Stromal cell of bone marrow (primary cell): ENCODE results near the gene DNM2.

ENCODE experiments used
- DNase-seq: peaks from one replicate; pipeline ENCODE4 v3.0.0-alpha.2; 2012; ENCODE audit warnings: low read depth

DNM2 gene

GRCh38 chr19:10691178-10691881, 26.5 kb upstream of the DNM2 start:
- no peak for DNase-seq

DNA sequence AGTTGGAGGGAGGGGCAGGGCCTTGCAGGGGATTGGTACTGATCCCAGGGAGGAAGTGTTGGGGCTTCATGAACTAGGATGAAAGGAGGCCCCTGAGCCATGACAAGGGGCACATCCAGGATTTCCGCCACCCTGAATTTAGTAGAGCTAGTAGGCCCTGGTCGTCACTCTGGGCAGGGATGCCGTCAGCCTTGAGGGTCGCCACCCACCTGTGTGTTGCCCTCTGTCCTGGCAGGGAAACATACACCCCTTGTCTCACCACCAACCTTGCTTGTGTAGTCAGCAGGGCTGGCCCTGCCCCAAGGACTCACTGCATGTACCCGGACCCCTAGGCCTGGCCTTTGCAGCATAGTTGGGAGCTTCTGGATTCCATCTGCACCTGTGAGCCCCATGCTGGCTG, 26.0 kb upstream of the DNM2 start:
- no peak for DNase-seq

GRCh38 chr19:10692673-10693264, 25.1 kb upstream of the DNM2 start:
- DNase-seq, result no peak

GRCh38 chr19:10694706-10695307, 23.1 kb upstream of the DNM2 start:
- DNase-seq, result no peak

DNA sequence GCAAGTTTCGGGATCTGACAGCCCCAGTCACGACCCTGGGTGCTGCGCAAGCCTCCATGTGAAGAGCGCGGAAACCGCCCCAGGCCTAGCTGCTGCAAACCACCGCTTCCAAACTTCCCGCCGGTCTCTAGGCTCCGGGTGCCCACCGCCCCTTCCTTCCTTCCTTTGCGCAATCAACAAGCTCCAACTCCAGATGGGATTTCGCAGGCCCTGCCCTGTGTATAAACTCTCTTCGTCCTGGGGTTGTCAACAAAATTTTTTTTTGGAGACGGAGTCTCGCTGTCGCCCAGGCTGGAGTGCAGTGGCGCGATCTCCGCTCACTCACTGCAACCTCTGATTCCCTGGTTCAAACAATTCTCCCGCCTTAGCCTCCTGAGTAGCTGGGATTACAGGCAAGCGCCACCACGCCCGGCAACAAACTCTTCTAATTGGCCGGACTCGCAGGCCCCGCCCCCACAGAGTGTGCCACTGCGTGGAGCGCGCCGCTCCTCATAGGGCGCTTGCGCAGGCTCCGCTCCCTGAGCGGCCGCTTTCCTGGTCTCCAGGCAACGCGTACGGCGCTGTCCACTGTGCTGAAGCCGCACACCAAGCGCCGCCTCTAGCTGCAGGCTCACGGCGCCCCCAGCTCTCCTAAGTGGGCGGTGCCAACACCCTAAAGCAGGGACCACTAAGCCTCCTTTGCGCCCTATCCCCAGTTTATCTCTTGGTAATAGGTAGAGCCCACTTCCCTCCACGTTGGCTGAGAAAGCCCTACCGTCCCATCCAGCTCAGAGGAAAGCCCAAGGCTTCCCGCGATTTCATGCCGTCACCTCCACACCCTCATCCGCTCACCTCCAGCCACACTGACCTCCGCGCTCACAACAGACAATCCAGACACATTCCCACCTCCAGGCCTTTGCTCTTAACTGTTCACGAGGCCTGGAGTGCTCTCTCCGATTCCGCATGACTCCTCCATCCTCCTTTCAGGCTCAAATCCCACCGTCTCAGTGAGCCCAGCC, 22.2 kb upstream of the DNM2 start:
- peak; percentile 86 for DNase-seq

- DNase-seq, result no peak
Observed at GRCh38 chr19:10699650-10700335, 18.1 kb upstream of the DNM2 start.

DNA sequence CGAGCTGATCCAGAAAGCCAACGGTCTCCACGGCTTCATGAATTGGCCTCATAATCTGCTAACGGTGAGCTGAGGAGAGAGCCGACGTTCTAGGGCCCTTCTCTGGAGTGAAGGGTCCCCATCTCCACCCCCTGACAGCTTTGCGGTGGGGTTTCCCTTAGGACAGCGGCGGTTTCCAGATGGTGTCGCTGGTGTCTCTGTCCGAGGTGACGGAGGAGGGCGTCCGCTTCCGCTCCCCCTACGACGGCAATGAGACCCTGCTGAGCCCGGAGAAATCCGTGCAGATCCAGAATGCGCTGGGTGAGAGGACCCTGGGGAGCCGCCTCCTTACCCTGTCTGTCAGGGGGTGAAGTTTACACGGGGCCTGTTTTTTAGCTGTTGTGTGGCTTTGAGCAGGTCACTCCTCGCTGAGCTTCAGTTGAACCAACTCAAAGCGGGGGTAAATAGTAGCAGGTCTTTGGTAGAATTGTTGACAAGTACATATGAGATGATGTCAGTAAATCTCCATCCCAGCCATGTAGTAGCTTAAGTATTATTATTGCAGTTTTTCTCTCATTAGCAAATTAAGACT, 15.8 kb upstream of the DNM2 start:
- no peak for DNase-seq

- no peak for DNase-seq
Observed at GRCh38 chr19:10706990-10707389, 10.9 kb upstream of the DNM2 start.

- DNase-seq, result no peak
Observed at GRCh38 chr19:10707440-10707839, 10.4 kb upstream of the DNM2 start.

DNA sequence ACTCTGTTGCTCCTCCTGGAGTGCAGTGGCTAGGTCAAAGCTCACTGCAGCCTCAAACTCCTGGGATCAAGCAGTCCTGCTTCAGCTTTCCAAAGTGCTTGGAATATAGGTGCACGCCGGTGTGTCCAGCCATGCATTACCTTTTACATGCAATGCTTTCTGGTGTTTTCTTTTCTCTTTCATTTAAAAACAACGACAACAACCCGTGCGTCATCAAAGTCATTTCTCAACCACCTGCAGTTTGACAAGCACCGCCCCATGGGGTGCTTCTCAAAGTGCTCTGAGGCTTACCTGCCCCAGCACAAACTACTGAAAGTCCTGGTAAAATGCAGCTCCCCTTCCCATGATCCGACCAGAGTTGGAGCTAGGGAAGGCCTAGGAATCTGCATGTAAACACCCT, 9.6 kb upstream of the DNM2 start:
- DNase-seq, result no peak

DNA sequence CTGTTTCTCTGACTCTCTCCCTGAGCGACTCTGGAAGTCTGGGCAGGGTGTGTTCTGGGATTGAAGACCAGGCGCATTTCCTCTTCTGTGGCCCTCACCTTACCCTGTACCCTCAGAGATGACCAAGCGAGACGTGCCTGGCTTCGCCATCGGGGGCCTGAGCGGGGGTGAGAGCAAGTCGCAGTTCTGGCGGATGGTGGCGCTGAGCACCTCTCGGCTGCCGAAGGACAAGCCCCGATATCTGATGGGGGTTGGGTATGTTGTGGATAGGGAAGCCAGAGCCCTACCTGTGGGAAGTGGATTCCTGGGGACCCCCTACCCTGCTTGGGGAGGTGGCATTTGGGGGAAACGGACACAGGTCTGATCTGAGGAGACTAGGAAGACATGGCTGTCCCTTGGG, 5.8 kb upstream of the DNM2 start:
- no peak for DNase-seq

GRCh38 chr19:10712754-10713153, 5.1 kb upstream of the DNM2 start:
- DNase-seq, result no peak

DNA sequence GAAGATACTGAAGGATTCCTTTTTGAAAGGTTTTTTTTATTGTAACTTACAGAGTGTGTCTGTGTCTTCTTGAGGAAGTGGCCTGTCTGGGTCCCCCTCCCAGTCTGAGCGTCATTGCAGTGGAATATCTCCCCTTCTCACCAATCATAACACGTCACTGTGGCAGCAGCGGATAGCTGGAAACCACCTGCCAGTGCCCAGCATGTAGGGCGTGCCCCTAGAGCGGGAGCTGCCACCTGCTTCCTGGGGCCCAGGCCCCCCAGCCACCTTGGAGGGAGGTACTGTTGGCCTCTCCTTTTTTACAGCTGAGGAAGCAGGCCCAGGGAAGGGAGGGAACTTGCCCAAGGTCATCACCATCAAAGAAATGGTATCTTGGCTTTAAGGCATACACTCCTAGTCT, 4.6 kb upstream of the DNM2 start:
- DNase-seq, result no peak

DNA sequence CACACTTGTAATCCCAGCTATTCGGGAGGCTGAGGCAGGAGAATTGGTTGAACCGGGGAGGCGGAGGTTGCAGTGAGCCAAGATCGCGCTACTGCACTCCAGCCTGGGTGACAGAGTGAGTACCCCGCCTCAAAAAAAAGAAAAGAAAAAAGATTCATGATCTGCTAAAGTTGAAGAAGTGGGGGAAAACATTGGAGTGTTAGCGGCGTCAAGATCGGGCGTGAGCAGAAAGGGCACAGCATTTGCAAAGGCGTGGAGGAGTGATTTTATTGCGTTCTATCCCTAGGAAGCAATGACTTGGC, 874 bp upstream of the DNM2 start:
- no peak for DNase-seq

DNA sequence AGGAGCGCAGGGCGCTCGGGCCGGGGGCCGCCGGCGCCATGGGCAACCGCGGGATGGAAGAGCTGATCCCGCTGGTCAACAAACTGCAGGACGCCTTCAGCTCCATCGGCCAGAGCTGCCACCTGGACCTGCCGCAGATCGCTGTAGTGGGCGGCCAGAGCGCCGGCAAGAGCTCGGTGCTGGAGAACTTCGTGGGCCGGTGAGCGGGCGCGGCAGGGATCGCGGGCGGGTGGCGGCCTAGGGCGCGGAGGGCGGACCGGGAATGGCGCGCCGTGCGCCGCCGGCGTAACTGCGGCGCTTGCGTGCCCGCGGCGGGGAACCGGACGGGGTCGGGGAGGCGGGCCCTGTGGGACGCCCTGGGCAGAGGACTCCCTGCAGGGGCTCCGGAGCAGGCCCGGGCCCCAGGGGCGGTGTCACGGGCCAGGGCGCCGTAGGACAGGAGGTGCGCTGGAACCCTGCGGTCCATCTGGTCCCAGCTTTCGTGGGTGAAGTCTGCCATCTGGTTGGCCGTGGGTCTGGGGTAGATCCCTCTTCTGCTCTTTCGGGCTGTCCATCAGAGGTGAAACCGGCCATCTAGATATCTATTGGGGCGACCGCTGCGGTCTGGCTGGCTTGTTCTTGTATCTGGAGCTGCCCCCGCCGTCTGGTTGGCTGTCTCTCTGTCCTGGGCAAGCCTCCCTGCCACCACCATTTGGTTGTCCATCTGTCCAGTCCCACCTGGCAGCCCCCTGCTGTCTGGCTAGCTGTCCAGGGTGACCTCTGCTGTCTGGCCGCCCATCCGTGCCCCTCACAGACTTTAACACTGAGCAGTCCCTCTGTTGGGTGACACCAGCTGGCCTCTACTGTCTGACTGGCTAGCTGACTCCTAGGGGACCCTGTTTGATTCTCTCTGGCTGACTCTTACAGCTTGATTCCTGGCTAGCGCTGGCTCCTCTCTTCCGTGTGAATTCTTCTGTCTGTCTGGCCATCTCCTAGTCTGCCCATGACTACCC, 622 bp downstream of the DNM2 start:
- DNase-seq, result no peak

DNA sequence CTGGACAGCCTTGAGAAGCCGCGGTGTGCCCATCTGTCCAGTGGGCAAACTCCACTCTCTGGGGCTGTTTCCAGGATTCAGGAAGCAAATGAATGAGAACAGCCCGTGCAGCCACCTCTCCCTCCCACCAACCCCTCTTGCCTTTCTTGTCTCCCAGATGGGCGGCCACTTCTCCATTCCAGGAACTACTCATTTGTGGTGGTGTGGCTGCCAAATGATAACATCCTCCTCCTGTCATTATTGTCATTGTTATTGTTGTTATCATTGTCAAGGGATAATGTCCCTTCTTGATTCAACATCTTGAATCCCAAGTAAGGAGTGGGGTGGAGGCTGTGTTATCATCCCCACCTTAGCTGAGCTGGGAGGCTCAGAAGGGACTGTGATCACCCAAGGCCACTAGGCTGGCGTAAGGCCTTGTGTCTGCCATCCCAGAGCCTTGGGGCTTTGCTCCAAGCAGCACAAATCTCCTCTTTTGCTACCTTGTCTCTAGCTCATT, 1.6 kb downstream of the DNM2 start:
- no peak for DNase-seq

DNA sequence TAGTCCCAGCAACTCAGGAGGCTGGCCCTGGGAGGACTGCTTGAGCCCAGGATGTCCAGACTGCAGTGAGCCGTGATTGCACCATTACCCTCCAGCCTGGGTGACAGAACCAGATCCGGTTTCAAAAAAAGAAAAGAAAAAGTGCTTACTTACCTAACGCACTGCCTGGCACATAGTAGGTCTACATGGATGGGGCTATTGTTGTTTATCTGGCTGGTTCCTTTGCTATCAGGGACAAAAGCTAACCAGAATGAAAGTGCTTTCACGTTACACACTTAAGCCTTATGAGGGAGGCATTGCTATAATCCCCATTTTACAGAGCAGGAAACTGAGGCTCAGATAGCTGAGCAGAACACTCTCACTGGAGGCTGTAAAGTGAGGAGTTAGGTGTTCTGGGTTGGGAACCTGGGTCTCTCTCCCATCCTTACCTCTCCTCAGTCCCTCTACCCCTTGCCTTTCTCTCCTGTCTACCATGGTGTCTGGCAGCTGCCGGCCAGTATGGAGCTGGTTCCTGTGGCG, 2.8 kb downstream of the DNM2 start:
- no peak for DNase-seq

GRCh38 chr19:10723591-10723990, 5.7 kb downstream of the DNM2 start:
- DNase-seq, result no peak

GRCh38 chr19:10724573-10725071, 6.7 kb downstream of the DNM2 start:
- DNase-seq, result no peak

- no peak for DNase-seq
Observed at GRCh38 chr19:10725415-10725814, 7.5 kb downstream of the DNM2 start.
